DMS 273 (cell line): ENCODE measurements around the gene NSUN3.
"Not testable (repeated sequence)": the region's sequence is repeated elsewhere in the genome, so short reads cannot be mapped to it uniquely, and the experiment has no call there.

Experiments
- DNase-seq: peaks from one replicate; lab custom pipeline; 2025; ENCODE audit not compliant: unreplicated experiment; lab: John Stamatoyannopoulos, UW

Gene NSUN3

DNA sequence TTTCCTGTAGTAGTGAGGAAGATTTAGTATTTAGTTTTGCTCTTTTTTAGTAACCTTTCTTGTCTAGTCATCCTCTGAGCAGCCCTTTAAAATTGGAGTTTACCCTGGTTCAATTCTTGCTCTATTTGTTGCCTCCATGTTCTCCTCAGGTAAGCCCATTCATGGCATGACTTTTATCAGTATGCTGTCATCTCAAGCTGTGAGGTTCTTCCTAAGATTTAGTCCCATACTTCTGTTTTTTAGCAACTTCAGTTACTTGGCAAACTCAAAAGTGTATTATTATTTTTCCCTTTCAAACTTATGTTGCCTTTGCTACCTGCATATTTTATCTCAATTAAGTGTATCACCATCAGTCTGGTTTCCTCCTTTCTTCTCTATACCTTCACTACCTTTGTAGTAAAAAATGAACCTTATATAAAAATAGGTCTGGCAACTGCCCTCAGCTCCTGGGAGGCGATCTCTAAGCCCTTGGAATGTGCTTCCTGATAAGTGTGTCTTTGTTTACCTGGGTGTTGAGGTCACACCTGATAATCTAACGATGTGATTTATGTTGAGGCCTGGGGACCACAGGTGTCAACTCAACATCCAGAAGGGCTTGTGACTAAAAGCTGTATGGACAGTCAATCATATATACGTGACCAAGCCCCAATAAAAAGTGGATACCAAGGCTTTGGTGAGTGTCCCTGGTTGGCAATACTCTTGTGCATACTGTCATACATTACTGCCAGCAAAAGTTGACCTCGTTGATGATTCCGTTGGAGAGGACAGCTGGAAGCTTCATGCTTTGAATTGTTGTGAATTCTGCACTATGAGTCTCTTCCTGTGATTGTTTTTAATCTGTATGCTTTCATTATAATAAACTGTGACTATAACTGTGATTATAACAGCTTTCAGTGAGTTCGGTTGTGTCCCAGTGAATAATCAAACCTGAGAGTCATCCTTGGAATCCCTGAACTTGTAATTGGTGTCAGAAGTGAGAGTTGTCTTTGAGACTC lies 3.9 kb downstream of the NSUN3 start:
- DNase-seq, result no peak

DNA sequence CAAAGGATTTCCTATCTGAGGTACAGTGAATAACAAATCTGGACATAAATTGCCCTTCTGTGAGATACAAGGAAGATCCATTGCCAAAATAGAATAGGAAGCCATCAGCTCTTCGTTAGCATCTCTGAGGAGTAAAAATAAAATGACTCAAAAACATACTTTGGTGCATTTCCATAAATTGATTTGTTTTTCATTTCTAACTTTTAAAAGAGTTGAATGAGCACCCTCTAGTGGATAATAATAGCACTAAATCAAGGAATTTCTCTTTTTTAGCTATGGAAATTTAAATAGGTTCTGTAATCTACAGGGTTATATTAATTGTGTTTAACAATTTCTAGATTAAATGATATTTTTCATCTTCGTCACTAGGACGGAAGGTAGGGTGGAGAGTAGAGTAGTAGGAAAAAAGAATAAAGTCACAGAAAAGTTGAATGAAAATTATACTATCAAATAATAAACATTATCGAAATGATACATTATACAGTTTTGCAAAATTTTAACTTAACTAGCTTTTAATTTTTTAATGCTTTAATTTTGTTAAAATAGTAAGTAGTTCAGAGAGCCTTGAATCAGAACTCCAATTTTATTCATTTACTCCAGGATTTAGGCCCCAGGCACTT lies 6.4 kb downstream of the NSUN3 start:
- DNase-seq, result peak; percentile 47

DNA sequence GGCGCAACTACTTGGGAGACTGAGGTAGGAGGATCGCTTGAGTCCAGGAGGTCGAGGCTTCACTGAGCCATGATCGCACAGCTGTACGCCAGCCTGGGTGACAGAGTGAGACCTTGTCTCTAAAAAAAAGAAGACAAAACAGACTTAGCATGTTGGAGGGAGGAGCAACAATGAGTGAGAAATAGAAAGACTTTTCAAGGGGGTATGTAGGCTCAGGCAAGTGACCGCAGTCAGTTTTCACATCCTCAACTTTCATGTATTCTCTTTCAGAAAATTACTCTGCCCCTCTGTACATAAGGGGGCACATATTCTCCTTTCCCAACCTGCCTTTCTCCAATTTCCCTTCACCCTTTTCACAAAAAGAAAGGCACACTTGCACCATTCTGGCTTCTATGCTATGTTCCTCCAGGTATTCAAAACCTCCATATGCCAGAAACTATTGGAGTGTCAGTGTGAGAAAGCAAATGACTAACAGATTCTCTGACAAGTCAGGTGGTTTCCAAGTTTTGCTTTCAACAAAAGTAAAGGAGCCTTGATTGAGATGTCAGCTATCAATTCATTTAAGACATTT lies 7.6 kb downstream of the NSUN3 start:
- DNase-seq, result no peak

DNA sequence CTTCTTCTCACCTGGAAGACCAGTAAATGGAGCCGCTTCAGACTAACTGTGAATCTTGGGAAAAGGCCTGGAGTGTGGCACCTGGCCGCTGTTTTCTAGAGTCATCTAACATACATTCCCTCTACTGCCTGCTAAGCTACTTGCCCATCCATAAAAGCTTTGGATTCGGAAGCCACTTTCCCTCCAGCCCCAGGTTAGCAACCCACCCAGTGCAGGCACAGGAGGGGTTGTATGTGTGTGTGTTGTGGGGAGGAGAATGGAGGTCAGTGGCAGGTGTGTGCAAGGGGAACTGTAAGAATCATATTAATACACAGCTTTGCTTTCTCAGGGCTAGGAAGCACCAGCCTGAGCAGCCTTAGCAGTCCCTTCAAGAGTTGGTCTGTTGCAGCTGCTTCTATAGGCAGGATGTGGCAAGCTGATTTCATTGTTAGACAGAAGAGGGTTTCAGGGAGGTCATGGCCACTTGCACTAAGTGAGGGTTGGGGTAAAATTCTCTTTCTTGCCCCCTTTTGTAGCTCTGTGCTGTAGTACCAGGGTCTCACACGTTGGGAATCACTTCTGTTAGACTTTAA lies 8.9 kb downstream of the NSUN3 start:
- no peak for DNase-seq

DNA sequence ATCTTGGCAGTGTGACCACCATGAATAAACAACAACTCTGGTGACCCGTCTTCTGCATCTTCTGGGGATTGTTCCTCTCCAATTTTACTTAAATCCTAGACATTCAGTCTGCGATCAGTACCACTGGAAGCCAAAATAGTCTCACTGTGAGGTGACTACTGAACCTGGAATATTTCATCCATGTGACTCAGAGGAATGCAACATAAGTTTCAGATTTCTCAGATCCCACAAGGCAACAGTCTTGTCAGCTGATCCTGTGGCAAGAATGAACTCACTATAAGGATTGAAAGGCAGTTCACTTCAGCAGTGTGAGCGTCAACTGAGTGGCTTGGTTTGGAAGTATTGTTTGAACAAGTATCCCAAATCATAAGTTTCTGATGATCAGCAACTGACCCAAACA lies 13.2 kb downstream of the NSUN3 start:
- DNase-seq, result no peak

DNA sequence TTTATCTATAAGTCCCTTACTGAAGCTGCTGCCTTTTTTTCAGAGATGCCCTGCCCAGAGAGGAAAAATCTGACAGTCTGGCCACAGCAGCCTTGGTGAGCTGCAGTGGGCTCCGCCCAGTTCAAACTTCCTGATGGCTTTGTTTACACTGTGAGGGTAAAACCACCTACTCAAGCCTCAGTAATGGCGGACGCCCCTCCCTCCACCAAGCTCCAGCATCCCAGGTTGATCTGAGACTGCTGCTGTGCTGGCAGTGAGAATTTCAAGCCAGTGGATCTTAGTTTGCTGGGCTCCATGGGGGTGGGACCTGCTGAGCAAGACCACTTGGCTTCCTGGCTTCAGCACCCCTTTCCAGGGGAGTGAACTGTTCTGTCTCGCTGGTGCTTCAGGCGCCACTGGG lies 17.7 kb downstream of the NSUN3 start:
- DNase-seq, result not testable (repeated sequence)

DNA sequence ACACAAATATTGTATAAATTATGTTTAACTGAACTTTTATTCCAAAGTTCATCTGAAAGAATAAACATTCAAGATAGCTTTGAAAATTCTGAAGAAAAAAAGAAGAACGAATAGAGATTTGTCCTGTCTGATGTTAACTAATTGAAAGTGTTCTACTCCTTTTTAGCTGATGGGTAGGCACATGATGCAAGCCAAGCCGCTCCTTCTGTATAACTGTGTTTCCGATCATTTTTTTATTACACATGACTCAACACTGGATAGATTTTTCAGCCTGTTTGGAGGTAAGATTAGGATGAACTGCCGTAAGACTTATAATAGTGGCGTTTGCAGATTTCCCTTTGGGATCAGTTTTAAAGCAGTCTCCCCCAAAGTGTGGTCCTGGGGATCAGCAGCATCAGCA lies 19.0 kb downstream of the NSUN3 start:
- DNase-seq, result no peak

DNA sequence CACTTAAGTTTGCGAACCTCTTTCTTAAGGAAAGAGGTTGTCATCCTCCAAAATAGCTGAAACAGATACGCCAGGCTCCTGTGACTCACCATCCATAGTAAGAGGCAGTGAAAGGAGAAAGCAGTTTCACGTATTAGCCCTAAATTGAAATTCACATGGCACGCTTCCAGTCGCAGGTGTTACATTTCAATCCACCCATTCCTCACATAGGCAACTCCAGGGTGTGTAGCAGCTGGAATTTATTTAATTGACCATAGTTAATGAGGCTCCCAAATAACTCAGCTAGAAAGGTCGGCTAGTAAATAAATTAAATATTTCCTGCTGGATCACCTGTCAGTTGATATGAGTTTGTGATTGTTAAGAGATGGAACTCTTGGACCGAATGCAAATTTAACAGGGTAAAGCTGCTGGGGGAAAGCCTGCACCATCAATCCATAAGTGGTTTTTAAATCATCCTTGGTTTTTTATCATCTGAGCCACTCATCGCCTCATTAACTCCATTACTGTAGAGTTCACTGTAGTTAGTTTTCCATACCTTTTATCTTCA lies 19.6 kb downstream of the NSUN3 start:
- peak; percentile 66 for DNase-seq

DNA sequence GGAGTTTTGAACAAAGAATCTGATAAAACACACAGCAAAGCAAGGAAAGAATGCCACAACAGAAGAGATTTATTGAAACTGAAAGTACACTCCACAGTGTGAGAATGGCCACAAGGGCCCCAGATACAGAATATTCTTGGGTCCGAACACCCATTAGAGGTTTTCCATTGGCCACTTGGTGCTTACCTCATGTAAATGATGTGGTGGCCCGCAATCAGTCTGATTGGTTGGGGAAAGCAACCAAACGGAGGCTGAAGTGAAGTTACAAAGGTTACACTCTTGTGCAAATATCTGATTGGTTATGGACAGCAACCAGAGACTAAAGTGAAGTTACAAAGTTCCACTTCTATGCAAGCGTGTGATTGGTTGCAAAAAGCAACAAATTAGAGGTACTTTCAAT lies 20.4 kb downstream of the NSUN3 start:
- no peak for DNase-seq

DNA sequence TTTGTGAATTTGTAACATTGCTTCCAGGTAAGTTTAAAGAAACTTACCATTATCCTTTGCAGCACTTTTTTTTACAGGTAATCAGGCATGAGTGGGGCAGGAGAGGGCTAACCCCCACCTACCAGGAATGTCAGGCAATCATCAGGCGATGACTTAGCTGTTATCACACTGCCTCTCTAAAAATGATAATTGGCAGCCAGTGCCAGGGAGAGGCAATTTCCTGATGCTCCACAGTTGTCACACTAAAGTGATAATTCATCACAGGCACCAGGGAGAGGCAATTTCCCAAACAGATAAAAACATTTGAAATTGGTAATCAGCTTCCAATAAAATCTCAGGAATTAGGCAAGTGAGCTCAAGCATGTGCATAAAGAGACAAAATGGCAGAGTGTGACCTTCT lies 26.3 kb downstream of the NSUN3 start:
- DNase-seq, result no peak

DNA sequence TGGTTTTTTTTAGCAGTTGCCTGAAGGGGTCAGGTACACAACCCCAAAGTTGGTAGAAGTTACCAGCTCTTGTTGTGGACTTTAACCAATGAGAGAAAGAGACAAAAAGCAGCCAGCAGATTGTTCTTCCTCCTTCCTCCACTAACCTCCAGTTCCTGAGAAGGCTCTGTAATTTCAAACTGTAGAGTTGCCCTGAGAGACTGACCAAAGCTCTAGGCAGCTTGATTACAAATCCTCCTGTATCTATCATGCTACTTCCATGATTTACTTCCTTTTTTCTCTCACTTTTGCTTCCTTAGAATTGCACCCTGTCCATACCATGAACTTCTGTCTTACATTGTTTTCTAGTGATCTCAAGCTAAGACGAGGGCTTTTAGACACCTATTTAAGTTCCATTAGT lies 29.2 kb downstream of the NSUN3 start:
- no peak for DNase-seq

DNA sequence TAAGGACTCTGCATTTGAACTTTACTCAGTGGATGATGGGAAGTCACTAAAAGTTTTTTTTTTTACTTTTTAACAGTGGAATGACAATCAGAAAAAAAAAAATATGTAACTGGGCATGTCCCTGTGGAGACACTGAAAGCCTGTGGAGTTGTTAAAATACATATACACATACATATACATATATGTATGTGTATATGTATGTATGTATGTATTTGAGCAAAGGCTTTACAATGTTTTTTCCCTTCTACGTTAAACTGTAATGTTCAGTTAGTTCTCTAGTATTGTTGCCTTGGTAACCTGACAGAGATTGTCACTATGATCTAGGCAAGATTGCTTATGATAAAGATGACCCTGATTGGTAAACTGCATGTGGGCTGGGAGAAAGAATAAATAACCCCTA lies 30.3 kb downstream of the NSUN3 start:
- DNase-seq, result no peak

DNA sequence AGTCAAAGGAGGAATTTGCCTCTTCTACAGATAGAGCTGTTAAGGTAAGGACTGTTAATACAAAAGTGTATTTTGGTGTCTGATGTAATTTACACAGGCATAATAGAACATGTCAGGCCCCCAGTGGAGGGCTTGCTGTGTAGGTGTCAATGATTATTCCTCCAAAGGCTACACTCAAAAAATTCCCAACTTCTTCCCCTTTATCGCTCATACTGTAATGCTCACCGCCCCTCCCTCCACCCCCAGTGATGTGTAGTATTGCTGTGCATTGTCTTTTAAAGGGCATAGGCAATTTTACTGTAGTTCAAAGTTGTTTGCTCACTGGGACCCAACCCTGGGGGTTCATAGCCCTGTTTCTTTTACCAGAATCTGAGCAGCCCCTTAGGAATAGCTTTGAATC lies 32.2 kb downstream of the NSUN3 start:
- DNase-seq, result no peak

DNA sequence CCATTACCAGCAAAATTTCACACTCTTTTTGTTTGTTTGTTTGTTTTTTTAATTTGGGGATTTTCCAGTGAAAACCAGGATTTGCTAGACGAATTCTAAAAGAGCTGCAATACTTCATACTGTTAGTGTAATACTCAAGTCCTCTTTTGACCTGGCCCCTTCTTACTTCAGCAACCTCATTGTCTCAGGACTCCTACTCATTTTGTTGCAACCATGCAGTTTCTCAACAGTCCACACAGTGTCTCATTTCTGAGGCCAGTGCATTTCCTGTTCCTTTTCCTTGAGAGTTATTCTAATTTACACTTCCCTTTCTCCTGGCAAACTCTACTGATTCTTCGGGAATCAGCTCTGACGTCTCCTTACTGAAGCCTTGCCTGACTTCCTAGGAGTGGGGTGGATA lies 35.6 kb downstream of the NSUN3 start:
- no peak for DNase-seq

DNA sequence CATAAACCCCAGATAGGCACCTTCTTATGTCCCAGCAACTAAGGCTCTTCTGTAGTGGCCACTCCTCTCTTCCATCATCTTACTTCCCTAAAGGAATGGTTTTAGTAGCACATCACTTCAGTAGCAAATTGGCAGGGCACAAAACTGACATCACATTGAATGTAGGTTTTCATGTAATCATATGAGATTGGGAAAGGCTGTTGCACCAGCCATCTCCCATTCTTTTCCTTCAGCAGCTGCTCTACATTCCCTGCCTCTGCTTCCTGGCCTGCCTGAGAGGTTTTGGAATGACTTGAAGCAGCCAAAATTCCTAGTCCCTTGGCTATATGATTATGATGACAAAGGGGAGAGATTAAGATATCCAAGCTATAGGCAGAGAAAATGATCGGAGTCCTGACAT lies 36.5 kb downstream of the NSUN3 start:
- no peak for DNase-seq

DNA sequence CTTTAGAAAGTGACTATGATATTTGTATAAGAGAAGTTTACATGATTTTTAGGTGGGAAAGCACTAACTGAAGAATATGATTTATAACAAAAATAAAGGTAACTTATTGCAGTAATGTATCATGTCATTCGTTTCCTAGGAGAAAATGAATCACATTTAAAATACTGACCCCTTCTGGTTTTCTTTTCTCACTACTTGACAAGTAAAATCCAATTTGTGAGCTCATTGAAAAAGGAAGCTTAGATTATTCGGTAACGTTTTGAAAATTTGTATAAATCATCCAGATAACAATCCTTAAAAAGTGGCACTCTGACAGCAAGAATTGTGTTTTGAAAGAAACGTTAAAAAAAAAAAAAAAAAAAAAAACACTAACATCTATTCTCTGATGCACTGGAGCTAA lies 39.0 kb downstream of the NSUN3 start:
- peak; percentile 32 for DNase-seq

DNA sequence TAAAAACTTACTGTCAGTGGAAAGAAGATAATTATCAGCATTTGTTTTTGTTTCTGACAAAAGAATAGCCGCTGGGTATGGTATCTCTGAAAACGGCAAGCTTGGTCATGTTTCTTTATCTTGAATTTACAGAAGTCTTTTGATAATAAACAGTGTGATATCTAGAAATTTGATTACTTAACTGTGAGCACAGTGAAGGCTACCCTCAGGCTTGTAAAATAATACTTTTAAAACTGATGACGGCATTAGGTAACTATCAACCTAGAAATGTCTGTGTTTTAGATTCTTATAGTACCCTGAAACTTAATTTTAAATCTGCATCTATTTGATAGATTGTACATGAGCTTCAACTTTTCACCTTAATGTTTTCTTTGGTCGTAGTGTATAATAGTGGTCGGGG lies 43.4 kb downstream of the NSUN3 start:
- DNase-seq, result no peak

DNA sequence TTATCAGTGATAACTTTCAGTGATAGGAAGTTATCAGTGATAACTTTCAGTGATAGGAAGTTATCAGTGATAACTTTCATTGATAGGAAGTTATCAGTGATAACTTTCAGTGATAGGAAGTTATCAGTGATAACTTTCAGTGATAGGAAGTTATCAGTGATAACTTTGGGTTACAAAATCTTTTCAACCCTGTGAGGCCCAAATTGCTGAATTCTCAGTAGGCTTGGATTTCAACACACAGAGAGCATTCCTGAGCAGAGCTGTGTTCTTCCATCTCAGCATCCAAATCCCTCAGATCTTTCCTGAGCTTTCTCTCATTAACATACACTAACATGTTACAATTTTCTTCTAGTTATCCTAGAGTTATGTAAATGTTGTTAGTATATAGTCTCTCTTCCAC lies 47.4 kb downstream of the NSUN3 start:
- not testable (repeated sequence) for DNase-seq

DNA sequence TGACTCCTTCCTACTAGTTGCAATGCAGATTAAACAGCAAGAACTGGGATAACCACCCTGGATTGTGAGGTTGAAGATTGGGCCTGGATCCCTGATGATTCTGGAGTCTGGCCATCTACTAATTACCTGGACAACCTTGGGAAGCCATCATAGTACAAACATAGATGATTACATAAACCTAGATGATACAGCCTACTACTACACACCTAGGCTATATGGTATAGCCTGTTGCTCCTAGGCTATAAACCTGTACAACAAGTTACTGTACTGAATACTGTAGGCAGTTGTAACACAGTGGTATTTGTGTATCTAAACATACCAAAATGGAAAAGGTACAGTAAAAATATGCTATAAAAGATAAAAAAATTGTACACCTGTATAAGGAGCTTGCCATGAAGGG lies 48.0 kb downstream of the NSUN3 start:
- no peak for DNase-seq

DNA sequence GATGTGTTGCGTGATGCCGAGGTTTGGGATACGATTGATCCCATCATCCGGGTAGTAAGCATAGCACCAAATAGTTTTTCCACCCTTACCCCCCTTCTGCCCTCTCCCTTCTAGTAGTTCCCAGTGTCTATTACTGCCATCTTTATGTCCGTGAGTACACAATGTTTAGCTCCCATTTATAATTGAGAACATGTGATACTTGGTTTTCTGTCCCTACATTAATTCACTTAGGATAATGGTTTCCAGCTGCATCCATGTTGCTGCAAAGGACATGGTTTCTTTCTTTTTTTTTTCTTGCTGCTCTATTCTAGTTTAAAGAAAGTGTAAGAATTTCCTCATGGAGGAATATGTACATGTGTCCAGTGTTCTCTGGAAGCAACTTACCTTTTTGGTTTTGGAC lies 51.8 kb downstream of the NSUN3 start:
- no peak for DNase-seq

DNA sequence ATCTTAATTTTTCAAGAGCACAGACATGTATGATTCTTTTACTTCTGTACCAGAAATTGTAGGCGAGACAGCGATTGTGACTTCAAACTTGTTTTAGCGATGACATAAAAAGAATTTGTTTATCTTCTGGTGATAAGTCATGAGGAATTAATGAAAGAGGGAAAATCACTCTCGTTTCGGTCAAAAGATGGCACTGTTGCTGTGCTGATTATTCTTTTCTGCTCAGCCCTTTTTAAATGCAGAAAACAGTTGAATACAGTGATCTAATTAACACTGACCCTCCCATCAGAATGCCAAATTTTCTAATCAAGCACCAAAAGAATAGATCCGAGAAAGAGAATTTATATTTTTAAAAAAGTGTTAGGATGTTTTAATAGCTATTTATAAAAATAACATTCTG lies 52.6 kb downstream of the NSUN3 start:
- peak; percentile 67 for DNase-seq

DNA sequence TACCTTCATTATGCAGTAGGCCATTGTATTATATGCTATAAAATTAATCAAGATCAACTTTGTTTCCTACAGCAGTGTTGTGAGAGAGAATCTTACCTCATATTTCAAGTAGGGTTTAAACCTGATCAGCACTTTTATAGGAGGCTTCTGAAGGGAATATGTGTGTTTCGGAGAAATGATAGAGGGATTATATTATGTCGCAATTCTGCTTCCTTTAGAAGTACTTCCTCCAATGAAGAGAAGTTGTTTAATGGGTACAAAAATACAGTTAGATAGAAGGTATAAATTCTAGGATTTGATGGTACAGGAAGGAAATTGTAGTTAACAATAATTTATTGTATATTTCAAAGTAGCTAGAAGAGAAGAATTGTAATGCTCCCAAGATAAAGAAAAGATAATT lies 54.9 kb downstream of the NSUN3 start:
- DNase-seq, result no peak
